HG03175 (cell line): Measurements from ENCODE around the gene CACNB4.
"Not testable (repeated sequence)": the region's sequence is repeated elsewhere in the genome, so short reads cannot be mapped to it uniquely, and the experiment has no call there.

Experiments
- ATAC-seq: cut with Tn5 transposase; IDR thresholded peaks from one replicate; pipeline ENCODE4 v1.9.1; 2021; ENCODE audit warnings: mild to moderate bottlenecking, moderate library complexity; ENCODE audit not compliant: unreplicated experiment

The CACNB4 gene

GRCh38 chr2:152098496-152099366 is at the start of gene CACNB4:
CACNB4 (minus strand) TSS chr2:152099044.
- peak; percentile 35 for ATAC-seq

GRCh38 chr2:152134488-152135280 is 35.8 kb upstream of the CACNB4 start:
- ATAC-seq = peak; percentile 70

- ATAC-seq = no peak
Measured at GRCh38 chr2:152132306-152132705, 33.5 kb upstream of the CACNB4 start.

GRCh38 chr2:152127628-152128027 is 28.8 kb upstream of the CACNB4 start:
- no peak for ATAC-seq

GRCh38 chr2:152126664-152127063 is 27.8 kb upstream of the CACNB4 start:
- no peak for ATAC-seq

GRCh38 chr2:152122161-152122560 is 23.3 kb upstream of the CACNB4 start:
- ATAC-seq = no peak

- ATAC-seq = no peak
Measured at GRCh38 chr2:152120430-152120829, 21.6 kb upstream of the CACNB4 start.

GRCh38 chr2:152115952-152116351 is 17.1 kb upstream of the CACNB4 start:
- no peak for ATAC-seq

GRCh38 chr2:152114366-152114765 is 15.5 kb upstream of the CACNB4 start:
- ATAC-seq = no peak

GRCh38 chr2:152107140-152107539 is 8.3 kb upstream of the CACNB4 start:
- not testable (repeated sequence) for ATAC-seq

GRCh38 chr2:152106464-152106863 is 7.6 kb upstream of the CACNB4 start:
- ATAC-seq = no peak

- ATAC-seq = no peak
Measured at GRCh38 chr2:152103271-152103670, 4.4 kb upstream of the CACNB4 start.

- no peak for ATAC-seq
Measured at GRCh38 chr2:152100961-152101360, 2.1 kb upstream of the CACNB4 start.

GRCh38 chr2:152099367-152100050 is 665 bp upstream of the CACNB4 start:
- no peak for ATAC-seq

GRCh38 chr2:152097801-152098495 is 896 bp downstream of the CACNB4 start:
- peak; percentile 40 for ATAC-seq

- no peak for ATAC-seq
Measured at GRCh38 chr2:152097290-152097800, 1.5 kb downstream of the CACNB4 start.

GRCh38 chr2:152095146-152095545 is 3.7 kb downstream of the CACNB4 start:
- no peak for ATAC-seq

GRCh38 chr2:152094014-152094413 is 4.8 kb downstream of the CACNB4 start:
- no peak for ATAC-seq

GRCh38 chr2:152093464-152093863 is 5.4 kb downstream of the CACNB4 start:
- no peak for ATAC-seq

GRCh38 chr2:152092095-152092494 is 6.7 kb downstream of the CACNB4 start:
- ATAC-seq = no peak
